Activated T-cell treated with anti-CD3 and anti-CD28 coated beads for 24 hours (primary cell): ENCODE results near the gene PSMD6.

Experiments
- DNase-seq: peaks from one replicate; pipeline ENCODE4 v3.0.0-alpha.2; 2020; ENCODE audit warnings: low read depth

Gene PSMD6

DNA sequence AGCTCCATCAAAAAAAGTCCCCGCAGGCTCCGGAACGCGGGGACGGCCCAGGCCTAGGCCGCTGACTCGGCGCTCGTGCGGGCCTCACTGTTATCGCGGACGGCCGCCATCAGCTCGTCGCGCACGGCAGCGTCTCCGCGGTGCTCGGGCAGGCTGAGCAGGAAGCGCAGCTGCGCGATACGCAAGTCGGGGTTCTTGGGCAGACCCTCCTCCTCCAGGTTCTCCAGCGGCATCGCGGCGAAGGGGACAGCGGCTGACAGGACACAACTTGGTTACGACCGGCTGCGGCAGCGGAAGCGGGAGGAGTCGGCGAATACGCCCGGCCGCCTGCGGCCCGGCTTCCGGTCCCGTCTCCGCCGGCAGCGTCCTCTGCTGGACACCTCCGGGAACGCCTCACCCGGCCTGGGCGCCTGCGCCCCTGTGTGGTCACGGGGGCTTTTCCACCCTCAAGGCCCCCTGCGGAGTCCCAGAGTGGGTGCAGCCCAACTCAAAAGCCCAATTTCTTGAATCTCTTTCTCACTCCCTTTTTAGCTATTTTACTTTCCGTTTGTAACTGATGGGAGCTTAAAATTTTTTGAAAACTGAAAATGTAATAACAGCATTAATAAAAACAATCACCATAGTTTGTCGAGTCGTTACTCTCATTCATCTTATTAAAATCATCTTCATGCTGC is at the start of gene PSMD6:
Gene PSMD6 (minus strand): TSS at position 308 of the 674 bp plus-strand sequence. CDS start 75 bp downstream, at position 233.
- peak; percentile 94 for DNase-seq

DNA sequence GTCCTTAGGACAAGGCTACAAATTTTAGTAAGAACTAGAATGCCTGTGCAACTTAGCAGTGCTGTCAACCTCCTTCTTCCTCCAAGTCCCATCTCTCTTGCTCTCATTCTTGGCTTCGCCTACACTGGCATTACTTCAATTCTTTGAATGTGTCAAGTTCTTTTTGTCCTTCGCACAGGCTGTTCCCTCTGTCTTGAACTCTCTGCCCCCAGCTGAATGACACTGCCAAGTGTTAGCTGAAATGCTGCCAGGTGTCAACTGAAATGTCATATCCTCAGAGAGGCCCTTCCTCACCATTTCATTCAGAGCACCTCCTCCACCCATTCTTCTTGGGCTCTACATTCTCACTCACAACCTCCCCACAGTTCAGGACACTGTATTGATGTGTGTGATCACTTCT is 48.8 kb upstream of the PSMD6 start:
- no peak for DNase-seq

DNA sequence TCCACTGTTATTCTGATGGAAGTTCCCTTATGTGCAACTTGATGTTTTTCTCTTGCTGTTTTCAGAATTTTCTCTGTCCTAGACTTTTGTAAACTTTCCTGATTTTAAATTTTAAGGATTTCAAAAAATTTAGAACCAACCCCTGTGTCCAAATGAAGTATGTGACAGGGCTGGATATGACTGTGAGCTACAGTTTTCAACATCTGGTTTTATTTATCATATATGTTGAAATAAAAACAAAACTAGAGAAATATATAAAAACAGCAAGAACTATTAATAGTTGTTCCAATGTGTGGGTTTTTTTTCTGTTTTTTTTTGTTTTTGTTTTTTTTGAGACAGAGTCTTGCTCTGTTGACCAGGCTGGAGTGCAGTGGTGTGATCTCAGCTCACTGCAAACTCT is 47.4 kb upstream of the PSMD6 start:
- DNase-seq: no peak

DNA sequence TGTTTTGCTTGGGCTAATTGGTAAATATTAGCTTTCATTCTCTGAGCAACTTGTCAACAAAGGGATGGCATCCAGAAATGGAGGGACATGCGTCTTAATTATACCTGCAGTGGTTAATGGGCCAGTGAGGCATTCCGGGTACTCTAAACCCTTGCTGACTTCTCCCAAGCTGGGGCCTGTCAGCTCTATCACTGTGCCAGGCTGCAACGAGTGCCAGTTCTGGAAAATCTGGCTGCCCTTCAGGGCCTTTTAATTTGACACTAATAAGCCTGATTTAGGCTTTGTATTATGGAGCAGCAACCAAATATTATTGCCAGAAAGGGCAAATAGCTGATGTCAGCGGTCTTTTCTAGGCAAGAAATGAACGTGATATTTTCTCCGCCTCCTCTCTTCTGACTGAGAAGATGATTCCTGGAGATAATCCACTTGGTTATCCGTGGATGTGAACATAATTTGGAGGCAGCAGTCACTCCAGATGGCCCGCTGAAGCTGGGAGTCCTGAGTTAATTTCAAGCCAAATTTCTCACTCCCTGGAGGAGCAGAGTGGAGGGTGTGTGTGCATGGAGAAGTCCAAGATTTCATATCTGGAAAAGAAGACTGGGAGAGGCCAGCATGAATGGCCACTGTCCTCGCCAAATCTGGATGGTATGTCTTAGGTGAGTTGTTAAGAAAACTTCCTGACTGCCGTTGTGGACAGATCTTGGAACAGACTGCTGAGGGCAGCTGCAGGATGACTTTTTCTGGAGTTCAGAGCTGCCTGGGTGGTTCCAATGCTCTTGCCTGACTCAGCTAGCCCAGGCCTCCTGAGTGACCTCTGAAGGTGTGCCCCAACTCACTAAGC is 44.4 kb upstream of the PSMD6 start:
- no peak for DNase-seq

DNA sequence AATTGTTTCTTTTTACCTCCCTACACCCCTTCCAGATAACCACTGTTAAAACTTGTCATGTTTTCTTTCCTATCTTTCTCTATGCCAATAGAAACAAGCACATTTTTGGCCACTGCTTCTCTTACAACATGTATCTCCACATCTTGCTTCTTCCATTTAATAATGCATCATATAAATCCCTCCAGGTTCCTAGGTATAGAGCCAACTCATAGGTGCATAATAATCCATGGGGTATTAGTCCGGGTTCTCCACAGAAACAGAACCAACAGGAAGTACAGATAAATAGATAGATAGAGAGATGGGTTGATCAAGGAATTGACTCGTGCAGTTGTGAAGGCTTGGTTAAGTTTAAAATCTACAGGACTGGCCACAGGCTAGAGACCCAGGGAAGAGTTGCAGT is 41.5 kb upstream of the PSMD6 start:
- no peak for DNase-seq

DNA sequence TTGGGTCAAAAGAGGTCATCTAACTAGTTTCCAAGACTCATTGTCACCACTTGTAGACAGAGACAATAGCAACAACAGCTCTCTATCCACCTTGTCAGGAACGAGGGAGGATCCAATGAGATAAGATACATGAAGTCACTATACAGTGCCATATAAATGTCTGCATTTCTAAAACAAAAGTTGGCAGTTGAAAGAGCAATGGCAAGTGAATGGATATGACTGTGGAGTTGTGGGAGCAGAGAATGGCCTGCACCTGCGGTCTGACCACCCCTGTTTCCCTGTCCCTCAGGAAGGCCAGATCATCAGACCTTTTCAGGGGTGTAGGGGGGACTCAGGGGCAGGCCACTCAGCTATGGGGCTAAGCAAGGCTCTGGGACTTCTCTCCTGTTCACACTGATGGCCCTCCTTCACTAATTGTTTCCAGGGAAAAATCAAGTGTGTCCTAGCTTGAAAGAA is 40.7 kb upstream of the PSMD6 start:
- DNase-seq: no peak

DNA sequence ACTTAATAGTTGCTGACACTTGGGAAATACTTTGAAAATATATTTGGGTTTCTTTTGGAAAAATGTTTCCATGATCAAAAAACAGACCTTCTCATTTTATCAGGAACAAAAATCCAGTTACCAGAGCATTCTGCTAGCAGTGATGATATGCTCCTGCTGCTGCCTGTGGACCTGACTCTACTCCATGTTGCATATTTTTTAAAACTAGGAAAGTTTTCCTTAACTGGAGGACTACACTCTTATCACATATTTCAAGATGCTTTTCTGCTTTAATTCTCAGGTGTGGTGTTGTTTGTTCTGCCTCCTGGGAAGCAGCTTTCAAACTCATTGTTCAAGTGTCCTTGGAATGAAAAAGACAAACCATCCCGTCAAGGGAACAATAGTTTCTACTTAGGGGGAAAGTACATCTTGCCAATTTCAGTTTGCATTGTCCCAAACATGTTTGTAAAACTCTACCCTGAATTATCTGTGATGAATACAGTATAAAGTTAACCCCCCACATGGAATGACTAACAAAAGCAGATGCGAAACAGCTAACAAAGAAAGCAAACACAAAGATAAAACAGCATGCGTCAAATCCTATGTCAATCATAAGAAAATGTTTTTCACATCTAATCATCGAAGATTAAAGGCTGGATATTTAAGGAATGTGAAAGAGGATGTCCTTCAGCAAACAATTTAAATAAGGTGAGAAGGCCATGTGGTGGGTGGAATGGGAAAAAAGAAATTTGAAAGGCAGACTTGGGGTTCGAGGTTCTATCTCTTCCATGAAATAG is 40.1 kb upstream of the PSMD6 start:
- no peak for DNase-seq

DNA sequence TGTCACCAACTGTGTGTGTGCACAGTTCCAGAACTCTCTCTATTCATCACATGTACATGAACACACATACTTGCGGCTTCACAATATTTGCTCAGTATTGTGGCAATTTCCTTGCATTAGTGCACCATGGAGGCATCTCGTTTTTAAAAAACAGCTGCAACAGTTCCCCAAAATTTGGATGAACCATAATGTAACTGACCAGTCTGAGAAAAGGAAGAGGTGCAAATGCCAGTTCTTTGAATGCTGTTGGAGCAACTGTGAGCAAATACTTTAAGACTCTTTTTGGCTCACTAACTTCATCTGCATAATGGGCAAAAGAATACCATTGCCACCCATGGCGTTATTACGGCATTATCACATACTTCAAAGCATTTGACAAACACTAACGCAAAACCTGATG is 38.3 kb upstream of the PSMD6 start:
- no peak for DNase-seq

DNA sequence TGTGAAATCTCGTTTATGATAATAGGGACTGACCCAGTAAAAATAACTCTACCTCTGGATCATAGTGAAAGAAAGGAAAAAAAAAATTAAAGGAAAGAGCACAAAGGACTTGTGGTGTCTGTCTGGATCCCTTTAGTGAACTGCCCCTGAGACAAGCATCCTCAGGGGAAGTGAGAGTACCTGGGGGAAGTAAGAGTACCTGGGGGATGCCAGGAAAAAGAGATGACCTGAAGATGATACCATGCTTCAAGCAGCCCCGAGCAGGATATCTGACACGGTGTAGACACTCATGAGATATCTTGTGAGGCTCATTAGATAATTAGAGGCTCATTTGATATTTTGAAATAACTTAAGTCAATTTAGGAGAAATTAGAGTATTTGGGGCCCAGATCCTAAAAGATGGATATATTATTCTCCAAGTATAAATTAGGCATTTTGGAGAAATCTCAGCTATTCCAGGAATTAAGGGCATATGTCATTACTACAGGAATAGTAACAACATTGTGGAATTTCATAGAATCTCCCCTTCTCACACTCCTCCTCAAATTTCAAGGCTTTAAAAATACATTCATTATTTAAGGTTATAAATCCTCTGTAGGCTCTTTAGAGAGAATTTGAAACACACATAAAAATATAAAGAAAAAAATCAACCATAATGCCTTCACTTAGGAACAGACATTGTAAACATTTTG is 36.3 kb upstream of the PSMD6 start:
- no peak for DNase-seq

DNA sequence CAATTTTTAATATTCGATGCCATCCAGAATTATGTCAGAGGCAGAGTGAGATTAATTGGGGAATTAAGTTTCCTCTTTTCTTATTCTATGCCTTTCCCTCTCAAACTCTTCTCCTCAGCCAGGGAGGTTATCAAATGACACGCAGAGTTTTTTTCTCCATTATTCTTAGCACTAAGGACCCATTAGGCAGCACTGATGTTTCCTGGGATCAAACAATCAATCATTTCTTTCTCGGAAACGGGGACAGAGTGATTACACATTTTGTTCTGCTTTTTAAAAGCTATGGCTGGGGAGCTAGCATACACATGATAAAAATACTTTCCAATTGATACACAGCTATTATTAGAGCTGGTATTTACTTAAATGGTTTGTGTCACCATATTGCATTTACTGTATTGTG is 35.3 kb upstream of the PSMD6 start:
- no peak for DNase-seq

DNA sequence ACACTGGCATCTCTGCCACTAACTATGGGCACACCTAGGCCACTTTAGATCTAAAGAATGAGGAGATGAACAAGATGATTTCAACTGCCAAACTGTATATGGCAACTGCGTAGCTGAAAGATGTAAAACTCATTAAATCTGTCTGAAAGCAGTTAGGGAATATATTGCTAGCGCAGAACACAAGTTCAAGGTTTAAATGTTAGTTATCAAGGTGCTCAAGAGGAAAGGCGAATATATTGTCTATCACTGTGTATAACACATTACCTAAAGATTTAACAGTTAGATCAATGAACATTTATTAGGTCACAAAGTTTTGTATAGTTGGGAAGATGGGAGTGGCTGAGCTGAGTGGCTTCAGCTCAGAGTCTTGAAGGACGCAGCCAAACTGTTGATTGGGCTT is 33.9 kb upstream of the PSMD6 start:
- DNase-seq: no peak

DNA sequence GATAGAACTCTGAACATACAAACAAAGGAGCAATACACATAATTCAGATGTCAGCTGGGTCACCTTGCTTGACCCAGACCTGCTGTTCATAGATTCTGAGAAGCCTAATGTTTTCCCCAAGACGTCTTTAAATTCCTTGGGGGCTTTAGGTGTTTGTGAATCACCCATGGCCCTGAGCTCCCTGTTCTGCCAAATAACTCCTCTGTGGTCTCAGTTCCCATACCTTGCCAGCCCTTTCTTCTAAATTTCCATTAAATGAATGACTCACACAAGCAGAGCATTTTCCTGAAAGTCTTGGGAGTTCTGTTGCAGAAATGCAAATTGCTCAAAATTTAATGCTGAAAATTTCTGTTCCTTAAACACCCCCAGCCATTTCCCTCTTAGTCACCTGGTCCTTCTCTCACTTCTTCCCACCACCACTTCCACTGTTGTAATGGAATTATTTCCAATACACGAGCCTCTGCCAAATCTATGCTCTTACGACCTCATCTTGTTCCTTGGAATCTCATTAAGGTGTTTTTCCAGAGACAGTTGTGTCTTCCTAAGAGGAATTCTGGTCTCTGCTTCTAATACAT is 33.4 kb upstream of the PSMD6 start:
- no peak for DNase-seq

DNA sequence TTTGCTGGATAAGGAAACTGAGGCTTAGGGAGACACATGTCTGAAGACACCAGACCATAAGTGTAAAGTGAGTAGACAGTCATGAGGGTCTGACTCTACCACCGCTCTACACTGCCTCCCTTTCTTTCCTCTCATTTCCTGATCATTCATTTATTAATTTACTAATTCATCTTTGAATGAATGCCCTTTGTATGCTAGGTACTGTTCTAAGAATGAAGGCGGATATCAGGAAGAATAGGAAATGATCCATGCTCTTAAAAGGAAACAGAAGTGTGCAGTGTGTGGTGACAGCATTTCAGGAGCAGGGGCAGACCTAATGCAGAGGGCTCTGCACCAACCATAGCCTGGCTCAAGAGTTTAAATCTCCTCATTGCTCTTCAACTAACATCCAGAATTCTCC is 31.8 kb upstream of the PSMD6 start:
- no peak for DNase-seq

DNA sequence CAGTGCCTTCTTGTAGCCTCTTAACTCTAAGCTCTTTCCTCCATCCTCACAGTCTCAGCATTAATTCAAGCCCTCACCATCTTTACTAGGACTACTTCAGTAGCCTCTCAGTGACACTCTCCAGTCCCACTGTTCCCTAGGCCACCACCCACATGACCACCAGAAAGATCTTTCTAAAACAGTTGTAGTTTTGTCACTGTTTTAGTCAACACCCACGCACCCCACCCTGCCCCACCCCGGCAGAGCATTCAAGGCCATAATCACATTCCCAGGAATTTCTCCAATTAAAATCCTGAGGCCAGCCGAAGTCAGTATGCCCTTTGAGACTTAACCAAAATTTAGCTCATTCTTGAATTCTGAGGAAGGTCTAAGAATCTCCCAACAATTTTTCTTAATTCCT is 31.2 kb upstream of the PSMD6 start:
- DNase-seq: no peak

DNA sequence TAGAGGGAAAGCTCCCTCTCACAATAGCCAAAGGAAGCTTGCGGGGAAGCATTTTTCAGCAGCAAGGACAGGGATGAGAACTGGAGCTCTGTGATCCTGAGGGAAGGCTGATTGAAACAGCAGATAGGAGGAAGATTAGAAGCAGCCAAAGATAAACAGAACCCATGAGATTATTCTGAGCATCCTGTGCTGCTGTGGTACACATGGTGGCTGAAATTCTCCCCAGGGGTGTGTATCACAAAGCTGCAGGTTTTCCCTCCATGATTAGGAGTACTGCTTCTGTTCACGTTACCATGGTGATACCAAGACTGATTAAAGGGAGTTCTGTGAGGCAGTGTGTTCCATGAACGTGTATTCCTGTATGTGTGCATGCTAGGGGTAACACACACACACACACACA is 30.3 kb upstream of the PSMD6 start:
- no peak for DNase-seq

DNA sequence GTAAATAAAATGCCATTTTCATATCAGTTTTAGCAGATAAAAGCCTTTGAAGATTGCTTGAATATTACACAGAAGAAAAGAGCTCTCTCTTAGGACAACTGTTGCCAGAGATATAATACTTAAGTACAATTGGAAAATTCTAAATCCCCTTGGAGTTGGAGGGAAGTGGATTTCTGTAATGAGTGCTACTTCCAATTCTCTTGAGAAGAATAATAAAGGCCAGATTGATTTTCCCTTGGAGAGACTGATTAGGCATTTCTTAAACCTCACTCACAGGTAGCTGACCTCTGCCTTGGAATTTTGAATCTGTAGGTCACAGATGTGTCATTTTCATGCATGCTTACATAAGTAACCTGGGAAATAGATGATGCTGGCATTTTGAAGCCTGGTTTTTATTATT is 29.8 kb upstream of the PSMD6 start:
- no peak for DNase-seq

DNA sequence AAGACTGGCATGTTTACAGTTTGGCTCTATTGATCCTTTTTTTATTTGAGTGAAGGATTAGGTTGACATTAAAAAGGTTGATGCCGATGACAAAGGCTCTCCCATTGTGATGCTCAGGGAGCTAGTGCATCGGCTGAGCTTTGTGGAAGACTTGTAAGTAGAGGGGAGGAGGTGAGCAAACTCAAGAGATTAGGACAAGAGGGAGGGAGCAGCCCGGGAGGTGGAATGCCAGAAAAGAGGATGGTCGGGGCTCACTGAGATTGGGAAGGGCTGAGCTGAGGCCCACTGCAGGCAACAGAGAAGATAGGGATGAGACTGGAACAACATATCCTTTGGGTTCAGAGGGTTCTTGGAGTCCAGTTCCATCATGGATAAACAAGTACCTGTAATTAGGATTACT is 26.5 kb upstream of the PSMD6 start:
- no peak for DNase-seq

DNA sequence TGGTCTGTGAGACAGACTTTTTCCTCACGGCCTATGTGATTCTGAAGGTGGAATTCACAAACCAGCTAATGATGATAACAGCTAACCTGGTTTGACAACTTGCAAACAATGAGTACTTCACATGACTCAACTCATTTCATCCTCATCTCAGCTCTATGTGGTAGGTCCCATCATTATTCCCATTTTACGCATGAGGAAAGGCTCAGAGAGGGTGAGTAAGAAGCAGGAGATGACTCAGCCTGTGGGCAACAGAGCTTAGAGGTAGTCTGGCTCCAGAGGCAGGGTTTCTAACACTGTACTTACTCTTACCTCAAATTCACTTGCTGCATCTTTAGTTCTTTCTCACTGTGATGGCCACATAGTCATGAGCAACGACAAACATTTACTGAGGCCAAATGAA is 25.8 kb upstream of the PSMD6 start:
- no peak for DNase-seq

DNA sequence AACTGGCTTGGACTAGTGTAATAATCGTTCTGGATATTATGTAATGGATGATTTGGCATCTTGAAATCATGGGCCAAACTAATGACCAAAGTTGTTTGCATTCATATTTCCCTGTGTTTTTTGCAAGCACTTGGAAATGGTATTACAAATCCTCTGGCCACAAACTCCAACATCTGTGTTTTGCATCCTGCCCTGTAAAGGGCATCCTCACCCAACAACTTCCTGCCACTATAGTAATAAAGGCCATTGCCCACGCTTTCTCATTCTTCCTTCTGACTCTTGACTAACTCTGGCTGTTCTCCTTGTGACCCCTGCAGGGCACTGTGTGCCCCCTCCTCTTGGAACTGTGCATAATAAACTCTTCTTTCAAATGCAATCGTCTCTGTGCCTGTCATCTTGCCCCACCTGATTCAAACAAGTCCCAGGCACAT is 25.4 kb upstream of the PSMD6 start:
- DNase-seq: no peak

DNA sequence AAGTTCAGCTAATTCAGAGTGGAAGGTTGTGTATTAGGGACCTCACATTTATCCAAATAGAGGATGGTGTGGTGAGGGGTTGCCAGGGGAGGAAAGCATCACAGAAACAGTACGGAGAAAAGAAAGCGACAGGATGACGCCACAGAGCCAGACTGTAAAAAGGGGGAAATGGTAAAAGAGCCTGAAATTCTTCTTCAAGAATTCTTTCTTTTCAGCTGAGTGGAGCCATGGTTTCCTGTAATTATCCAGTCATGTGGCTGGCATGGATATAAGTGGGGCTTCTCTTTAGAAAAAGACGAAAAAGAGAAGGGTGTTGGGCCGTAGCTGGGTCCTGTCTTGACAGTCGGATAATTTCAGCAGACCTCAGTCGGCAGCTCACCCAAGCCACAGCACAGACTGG is 24.5 kb upstream of the PSMD6 start:
- no peak for DNase-seq

DNA sequence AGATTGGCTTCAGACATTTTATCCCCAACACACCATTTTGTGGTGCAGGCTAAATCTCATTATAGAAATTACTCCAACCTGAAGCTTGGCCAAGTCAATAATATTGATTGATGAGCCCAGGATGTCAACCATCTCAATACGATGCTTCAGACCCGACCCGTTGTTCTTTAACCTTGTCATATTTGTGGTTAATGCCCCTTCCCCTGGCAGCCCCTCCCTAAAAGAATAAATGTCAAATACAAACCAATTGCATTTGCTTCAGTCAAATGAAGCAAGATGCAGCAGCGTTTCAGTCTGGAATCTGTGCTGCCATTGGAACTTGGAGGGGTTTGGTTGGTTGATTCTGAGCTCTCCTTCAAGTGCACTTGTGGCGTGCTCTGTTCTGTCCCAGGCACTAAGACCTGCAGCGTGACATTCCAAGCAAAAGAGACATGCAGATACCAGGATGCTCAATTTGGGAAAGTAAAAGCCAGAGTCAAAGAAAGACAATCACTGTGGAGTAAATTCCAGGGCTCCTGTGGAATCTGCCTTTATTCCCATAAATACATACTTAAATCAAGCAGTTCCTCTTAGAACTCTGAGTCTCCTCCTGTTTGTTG is 23.8 kb upstream of the PSMD6 start:
- no peak for DNase-seq
